Stimulated activated CD4-positive, alpha-beta T cell treated with anti-CD3 and anti-CD28 coated beads, Interleukin-12 subunit alpha, Interleukin-12 subunit beta, amount 100 ng/mL, for 4 hours (primary cell): ENCODE data around the gene ZG16B.

Experiments used
- DNase-seq: peaks from one replicate; pipeline ENCODE4 v3.0.0-alpha.2; 2020

ZG16B gene

DNA sequence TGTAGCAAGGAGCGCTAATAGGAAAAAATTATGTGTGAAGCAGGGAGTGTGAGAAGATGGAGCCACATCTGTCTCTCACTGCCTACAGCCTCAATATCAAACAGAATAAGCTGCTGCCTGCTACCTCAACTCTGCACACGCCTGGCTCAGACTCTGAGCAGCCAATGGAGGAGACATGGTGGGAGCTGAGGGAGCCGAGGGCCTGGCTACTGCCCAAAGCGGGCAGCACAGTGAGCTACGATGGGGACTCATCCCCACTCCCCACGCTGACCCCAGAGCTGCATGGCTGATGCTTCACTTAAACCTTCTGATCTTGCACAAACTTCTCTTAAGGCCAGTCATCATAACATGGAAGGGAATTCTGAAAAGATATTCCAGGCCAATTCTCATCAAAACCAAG lies 41.8 kb downstream of the ZG16B start:
- DNase-seq = no peak

DNA sequence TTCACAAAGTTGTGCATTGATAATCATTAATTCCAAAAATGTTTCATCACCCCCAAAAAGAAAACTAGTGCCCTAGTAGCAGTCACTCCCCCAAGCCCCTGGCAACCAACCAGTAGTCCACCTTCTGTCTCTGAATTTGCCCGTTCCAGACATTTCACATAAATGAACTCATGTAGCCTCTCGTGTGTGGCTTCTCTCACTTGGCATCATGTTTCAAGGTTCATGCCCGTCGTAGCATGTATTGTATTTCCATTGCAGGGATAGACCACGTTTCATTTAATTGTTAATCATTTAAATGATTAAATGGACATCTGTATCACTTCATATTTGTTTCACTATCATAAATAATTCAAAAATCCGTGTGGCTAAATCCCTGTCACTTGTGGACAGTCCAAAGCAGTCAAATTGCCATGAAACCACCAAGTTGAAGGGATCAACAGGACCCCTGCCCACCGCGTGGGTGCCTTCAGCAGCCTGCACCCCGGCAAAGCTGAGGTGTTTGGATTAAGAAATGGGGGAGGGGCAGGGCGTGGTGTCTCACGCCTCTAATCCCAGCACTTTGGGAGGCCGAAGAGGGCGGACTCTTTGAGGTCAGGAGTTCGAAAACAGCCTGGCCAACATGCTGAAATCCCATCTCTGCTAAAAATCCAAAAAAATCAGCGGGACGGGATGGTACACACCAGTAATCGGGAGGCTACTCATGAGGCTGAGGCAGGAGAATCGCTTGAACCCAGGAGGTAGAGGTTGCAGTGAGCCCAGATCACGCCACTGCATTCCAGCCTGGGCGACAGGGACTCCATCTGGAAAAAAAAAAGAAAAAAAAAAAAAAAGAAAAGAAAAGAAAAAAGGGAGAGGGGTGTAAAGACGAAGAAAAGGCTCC lies 44.2 kb downstream of the ZG16B start:
- no peak for DNase-seq

DNA sequence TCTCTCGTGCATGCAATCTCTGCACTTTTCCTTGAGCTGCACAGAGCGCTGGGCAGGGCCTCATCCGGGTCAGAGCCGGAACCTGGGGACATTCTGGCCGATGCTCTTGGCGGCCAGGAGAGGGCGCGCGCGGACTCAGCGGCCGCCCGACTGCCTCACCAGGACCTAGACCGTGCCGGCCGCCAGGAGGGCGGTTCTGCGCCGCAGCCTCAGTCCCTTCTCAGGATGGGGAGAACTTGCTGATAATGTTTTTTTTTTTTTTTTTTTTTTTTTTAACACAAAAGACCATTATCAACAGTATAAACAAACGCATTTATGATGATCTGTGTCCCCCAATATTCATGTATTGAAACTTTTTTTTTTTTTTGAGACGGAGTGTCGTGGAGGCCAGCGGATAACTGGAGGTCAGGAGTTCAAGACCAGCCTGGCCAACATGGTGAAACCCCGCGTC lies 44.8 kb downstream of the ZG16B start:
- DNase-seq = peak; percentile 60

DNA sequence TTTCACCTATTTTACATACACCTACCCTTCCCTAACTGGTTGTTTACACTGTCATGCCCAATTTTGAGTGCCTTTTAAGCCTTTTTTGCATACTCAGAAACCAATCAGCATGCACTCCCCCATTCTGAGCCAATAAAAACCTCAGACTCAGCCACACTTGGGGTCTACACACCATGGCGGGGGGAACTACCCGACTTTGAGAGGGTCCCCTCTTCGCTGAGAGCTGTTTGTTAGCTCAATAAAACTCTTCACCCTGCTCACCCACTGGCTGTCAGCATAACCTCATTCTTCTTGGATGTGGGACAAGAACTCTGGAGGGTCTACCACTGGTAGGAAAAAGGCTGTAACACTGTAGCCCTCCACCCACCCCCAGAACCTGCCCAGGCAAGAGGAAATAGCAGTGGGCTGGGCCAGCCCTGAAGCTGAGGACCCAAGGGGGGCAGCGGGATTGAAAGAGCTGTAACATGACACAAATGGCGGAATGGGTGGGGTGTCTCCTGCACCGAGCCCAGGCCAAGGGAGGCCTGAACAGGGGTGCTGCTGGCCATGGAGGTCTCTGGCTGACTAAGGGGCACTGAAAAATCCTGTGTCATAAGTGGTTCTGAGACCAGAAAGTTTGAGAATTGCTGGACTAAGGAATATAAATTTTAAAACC lies 49.9 kb downstream of the ZG16B start:
- DNase-seq = no peak
